Hippocampal formation (tissue), 2 donors: ENCODE measurements around the gene HSP90AB1.

Experiments used
- DNase-seq, 2 donors: peaks; one replicate each; lab custom pipeline; 2025; lab: John Stamatoyannopoulos, UW

HSP90AB1 gene

DNA sequence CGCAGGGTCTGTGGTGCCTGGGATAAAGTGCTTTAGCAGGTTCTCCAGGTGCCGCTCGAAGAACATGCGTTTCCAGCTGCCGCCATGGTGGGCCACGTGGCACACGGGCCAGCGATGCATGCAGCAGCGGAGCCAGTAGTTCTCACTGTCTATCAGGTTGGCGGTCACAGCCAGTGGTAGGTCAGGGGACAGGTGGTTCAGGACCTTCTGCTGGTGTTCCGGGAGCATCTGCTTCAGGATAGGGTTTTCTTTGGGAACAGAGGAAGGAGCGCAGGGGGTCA lies 39.3 kb downstream of the HSP90AB1 start:
- no peak for DNase-seq

DNA sequence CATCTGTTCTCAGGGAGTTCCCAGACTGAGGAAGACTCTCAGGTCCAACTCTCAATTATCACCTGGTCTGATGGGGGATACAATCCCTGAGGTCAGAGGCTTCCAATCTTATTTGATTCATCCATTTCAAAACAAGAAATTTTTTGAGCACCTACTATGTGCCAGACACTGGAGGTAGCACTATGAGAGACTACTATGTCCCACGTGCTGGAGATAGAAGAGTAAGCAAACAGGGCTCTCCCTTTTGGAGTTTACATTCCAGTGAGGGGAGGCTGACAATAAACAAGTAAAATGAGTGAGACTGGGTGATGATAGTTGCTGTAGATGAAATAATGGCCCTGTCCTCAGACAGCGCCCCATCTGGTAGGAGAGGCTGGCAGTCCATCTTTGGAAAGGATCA lies 39.8 kb downstream of the HSP90AB1 start:
- DNase-seq: no peak

DNA sequence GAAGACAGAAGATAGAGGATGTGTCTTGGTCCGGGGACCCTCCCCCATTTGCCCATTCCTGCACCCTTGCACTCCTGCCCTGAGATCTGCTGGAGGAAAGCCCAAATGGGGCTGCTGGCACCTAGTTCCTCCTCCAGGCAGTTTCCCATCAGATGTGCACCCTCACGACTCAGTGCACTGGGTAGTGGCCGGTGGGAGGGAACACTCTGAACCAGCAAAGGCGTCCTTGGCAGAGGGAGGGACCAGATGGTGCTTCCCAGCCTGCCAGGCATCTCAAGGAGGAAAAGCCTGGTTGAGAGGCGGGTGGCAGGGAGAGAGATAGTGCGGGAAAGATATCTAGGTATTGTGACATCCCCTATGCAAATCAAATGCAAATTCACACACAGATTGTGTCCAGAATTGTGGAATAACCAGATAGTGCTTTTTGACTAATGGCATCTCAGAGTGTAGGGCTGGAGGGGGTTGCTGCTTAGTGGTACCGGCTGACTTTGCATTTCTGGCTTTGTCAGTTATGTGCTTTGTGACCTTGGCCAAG lies 42.9 kb downstream of the HSP90AB1 start:
- DNase-seq: peak in 1 of 2 donors; percentile 37

DNA sequence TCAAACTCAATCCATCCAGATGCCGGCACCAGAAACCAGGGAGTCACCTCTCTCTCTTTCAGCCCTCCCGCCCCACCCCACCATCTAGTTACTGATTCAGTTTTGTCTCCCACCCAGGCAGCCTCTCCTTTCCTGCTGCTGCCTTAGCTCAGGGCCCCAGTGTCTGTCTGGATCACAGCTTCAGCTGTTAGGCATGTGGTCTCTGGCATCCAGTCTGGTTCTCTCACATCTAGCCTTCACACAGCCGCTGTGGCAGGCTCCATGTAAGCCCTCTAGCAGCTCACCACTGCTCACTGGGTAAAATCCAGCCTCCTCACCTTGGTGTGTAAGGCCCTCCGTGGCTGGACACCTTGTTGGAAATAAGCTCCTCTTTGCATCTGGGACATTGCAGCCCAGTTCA lies 44.9 kb downstream of the HSP90AB1 start:
- DNase-seq: no peak

DNA sequence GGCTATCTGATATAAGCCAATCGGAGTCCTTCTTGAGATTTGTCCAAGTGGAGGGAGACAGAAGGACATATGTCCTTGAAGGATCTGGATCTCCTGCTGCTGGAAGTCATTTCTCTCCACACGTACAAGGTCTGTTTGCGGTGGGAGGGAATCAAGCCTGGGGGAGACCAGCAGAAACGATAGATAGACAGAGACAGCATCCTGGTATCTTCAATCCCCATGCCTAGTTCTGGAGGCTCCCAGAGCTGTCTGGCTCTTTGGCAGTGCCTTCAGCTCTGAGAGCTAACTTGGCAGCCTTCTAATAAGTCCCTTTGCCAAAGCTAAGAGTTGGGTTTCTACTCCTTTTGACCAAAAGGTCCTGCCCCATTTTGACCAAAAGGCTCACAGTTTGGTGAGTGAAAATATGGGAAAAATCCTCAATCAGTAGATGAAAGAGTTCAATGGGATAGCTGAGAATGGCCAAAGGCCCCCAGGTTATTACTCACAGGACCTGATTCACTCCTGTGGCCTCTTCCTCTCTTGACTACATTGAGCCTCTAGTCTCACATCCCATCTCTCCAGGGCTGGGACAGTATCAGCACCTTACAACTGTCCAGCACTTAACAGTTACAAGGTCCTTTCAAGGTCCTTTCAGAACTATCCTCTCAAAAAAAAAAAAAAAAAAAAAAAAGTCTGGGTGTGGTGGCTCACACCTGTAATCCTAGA lies 45.9 kb downstream of the HSP90AB1 start:
- DNase-seq: no peak

DNA sequence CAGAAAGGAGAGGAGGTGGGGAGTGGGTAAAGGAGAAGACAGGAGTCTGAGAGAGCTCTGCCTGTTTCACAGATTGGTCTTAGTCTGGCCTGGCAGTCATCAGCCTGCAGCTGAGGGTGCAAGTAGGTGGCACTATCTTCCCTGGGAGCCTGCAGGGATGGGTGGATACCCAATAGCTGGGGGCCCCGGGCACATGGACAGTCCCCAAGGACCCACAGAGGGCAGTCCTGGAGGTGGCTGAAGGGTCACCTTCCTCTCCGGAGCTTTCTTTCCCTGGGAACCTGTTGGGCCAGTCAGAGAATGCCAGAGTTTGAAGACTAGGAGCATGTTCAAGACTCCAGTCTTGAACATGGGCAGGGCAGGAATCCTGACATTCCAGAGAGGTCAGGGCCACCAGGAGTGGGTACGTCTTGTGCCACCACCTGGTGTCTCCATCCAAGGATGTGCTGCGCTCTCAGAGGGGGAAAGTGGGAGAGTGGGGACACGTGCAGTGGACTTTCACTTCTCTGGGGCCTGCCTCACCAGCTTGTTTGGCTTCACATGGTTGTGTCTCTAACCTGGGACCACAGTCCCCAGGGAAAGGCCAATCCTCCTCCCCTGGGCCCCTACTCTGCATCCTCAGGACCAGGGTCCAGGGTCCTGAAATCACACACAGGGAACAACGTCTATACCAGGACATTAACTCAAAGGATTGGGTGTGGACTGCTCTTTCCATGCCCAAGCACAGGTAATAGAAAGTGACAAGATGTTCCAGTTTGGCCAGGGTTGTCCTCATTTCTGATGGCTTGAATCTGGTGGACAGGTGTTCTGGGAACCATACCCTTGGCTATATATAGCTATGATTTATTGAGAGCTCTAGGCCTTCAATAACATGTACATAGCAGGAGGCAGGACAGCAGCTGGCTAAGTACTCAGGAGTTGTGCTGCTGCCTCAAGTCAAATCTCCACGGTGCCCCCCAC lies 48.2 kb downstream of the HSP90AB1 start:
- no peak for DNase-seq

DNA sequence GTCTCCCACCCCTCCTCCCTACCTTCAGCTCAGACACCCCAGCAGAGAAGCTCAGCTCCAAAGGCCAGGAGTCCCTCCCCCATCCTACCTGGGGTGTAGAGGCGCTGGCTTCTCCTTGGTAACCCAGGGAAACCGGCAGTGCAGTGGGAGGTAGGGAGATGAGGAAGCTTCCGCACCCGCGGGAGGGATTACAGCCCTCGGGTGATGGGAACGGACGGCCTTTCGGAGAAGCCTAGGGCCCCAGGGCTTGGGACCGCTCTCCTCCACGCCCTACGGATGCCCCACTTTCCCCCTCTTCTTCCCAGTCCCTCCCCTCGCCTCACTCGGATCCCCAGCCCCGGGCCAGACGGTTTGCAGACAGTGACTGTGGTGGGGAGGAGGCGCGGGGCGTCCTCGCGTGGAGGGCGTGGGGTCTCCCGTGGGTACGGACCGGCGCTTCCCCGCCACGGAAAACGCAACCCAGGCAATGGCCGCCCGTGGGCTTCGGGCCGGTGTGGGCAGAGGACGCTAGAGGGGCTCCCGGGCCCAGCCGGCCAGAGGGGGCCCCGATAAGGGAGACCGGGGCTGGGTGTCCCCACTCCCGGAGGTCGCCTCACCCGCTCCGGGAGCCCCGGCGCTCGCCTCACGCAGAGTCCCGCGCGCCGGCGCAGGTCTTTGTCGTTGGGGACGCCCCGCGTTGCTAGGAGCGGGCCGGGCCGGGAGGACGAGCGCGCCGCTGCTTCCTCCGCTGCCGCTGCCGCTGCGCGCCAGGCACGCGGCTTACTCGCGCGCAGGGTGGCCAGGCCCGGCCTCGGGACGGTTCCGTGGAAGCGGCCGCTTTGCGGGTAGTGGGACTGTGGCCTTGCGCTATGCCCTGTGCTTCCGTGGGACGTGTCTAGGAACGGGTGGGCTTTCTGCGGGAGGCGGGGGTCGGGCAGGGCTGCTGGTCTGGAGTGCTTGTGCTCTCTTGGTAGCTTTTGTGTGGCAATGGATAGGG lies 50.5 kb downstream of the HSP90AB1 start:
- no peak for DNase-seq

DNA sequence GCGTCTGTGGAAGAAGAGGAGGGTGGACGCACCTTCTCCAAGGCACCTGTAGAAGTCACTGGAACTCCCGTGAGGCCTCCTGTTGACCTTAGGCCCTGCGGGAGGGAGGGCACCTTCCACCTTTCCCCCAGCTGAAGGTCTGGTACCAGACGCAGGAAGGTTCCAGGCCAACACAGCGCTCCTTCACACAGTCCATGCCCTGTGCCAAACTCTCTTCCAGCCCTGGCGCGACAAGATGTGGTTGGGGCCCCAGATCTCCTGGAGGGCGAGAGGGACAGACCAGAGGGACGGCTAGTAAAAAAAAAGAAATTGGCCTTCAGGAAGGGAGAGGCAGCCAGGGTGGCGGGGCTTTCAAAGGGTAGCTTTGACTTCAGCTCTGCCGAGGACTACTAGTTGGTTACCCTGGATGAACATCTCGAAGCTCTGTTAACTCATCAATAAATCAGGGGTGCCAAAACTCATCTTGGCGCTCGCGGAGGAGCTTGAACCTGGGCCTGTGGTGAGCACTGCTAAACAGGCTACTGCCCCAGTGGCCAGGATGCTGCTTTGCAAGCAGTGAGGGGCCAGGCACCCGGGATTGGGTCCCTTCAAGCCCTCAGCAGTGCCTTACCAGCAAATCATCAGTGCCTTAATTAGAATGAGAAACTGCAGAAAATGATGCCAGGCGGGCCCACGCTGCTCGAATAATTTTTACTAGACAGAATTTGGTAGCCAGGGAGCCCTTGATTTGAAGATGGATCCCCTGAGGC lies 51.3 kb downstream of the HSP90AB1 start:
- DNase-seq: peak in 1 of 2 donors; percentile 15

DNA sequence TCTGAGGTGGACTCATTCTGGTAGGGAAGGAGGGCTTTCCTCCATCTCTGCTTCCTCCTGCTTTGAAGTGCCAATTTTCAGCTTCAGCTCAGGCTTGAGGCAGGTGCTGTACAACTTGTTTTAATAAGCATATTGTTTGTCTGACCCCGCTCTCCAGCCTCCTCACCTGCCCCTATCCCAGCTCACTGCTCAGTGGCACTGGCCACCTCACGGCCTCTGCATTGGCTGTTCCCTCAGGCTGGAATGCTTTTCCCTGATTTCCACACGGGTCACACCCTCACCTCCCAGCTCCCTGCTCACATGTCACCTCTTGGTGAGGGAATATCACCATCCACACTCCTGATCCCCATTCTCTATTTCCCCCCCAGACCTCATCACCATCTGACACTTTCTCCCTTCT lies 52.0 kb downstream of the HSP90AB1 start:
- no peak for DNase-seq

DNA sequence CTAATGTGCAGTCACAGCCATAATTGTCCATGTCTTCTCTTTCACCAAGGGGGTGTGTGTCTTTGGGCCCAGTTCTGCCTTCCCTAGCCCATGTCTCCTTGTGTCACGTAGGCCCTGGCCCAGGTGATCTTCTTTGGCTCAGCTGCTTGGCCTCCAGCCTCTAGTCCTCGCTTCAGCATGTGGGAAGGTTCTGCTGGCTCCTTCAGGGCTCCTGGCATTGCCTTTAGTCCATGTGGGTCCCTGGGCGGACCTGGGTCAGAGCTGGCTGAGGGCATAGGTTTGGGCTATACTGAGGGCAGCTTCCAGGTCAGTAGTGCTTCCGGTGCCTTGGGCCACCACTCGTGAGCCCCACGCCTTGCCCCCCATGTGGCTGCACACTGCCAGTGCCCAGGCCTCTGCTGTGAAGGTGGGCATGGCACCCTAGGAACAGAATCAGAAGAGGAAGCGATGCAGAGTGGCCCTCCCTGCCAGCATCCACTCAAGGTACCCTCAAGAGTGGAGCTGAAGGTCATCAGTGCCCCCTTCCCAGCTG lies 53.5 kb downstream of the HSP90AB1 start:
- DNase-seq: no peak

DNA sequence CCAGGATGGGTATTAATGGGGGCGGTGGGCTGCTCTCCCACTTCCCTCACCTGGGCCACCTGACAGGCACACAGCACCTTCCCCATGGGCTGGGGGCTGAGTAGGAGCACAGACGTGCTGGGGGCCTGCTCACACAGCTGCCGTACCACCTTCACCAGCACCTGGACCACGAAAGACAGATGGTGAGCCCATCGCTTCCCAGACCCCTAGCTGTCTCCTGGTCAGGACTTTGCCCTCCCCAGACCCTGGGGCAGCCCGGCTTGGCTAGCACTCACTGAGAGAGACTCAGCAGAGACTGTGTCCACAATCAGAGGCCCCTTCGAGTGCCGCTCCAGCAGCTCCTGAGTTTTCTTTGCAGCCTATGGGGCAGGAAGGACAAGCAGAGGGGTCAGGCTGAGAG lies 54.2 kb downstream of the HSP90AB1 start:
- DNase-seq: no peak

DNA sequence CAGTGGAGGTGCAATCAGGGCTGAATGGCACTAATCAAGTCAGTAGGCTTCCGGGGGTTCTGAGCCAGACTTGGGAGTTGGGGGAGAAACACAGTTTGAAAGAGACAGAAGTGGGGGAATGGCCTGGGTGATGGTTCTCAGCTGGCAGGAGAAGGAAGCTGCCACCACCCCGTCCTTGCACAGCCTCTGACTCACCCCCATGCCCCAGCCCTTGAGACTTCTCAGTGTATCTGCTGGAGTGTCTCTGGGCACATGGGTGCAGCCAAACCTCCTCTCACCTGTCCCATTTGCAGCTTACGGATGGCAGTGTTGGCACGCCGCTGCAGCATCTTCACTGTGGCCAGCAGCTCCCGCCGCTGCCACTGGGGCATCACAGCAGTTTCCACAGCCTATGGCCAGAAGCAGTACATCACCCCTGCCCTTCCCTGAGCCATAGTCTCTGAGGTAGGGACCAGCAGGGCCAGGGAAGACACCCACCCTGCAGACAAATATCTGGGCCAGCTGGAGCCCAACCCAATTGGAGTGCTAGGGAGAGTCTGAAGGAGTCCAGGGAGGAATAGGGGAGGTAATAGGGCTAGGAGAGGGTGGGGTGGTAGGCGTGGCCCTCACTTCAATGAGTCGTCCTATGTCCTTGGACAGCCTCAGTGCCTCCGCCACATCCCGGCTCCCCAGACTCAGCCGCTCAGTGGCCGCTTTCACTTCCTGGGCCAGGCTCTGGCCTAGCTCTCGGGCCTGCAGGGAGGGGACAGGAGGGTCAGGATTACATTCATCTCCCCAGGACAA lies 55.1 kb downstream of the HSP90AB1 start:
- DNase-seq: no peak

DNA sequence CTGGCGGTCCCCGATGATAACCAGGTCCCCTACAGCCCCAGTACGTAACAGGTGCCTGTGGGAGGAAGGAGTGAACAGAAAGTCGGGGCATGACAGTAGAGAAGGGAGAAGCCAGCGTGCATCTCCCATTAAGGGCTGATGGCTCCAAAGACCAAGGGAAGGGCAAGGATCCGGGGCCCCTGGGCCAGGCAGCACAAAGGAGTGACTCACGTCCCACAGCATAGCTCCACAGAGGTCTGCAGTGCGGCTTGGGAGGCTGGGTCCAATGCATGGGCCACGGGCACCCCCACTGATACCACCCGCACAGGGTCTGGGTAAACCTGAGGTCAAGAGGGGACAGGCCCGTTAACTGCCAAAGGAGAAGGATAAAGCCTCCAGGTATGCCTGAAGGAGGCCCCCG lies 56.0 kb downstream of the HSP90AB1 start:
- no peak for DNase-seq
